Heart left ventricle (tissue), 16 donors: Measurements from ENCODE around the gene PI16. TPM values are rescaled to one million over a fixed set of nuclear protein-coding genes. Genes with fewer than 3 reads are reported as not detected.

ENCODE experiments used
- ATAC-seq, 4 donors: fragments of 200-7000 bp; cut with Tn5 transposase; one replicate each; pipeline ENCODE4 v1.9.1; 2020 to 2022; ENCODE audit warnings: moderate library complexity in 4 of 4, mild to moderate bottlenecking in 3 of 4, moderate number of reproducible peaks in 1 of 4
- DNase-seq, 5 donors: peaks; one replicate each; pipeline ENCODE4 v3.0.0-alpha.2; 2020
- H3K27ac ChIP-seq, 12 donors: fragments of 200-600 bp; sonication (generic) in 4 of 12; one replicate each; pipeline versions ENCODE4 v1.5.0 to v1.8.0; 2016 to 2022; ENCODE audit warnings: mild to moderate bottlenecking in 2 of 12
- H3K27me3 ChIP-seq, 9 donors: fragments of 200-600 bp; sonication (generic) in 2 of 9; one replicate each; pipeline versions ENCODE4 v1.5.1 to v1.8.0; 2016 to 2022; ENCODE audit warnings: mild to moderate bottlenecking in 3 of 9
- H3K36me3 ChIP-seq, 9 donors: fragments of 200-600 bp; sonication (generic) in 2 of 9; one replicate each; pipeline versions ENCODE4 v1.5.0 to v1.8.0; 2018 to 2022; ENCODE audit warnings: mild to moderate bottlenecking in 2 of 9
- H3K4me1 ChIP-seq, 12 donors: fragments of 200-600 bp; sonication (generic) in 4 of 12; one replicate each; pipeline versions ENCODE4 v1.5.0 to v1.8.0; 2016 to 2022; ENCODE audit warnings: mild to moderate bottlenecking in 3 of 12
- H3K4me3 ChIP-seq, 12 donors: fragments of 200-600 bp; sonication (generic) in 4 of 12; one replicate each; pipeline versions ENCODE4 v1.5.0 to v1.8.0; 2017 to 2022; ENCODE audit warnings: mild to moderate bottlenecking in 9 of 12, moderate library complexity in 4 of 12
- H3K9me3 ChIP-seq, 12 donors: fragments of 200-600 bp; sonication (generic) in 4 of 12; one replicate each; pipeline versions ENCODE4 v1.5.0 to v1.8.0; 2016 to 2022; ENCODE audit warnings: mild to moderate bottlenecking in 1 of 12
- POLR2A ChIP-seq, 2 donors: fragments of 450-650 bp; IDR thresholded peaks; one replicate each; pipeline ENCODE4 v1.6.1; 2017; ENCODE audit warnings: antibody characterized with exemption in 2 of 2, mild to moderate bottlenecking in 2 of 2, moderate library complexity in 2 of 2
- WGBS, 4 donors: extraction: QIAGEN DNeasy Blood & Tissue Kit in 2 of 4; methylation state at CpG; one replicate each; pipeline versions ENCODE4 v1.1.5 to v1.1.7; 2013 to 2018; 5-methylcytosine and 5-hydroxymethylcytosine counted together
- intact Hi-C, 10 donors: fragments of 100-400 bp; cut with DNase I; formaldehyde crosslinking; loops; one replicate each; pipeline versions ENCODE4 v1.11.1 to v1.14.2; 2022
- polyA plus RNA-seq, 2 donors: library from polyadenylated mRNA; stranded (reverse); fragments of 200-250 nt; gene quantifications; one replicate each; pipeline ENCODE4 v1.2.3, GENCODE V29; 2013
- total RNA-seq, 9 donors: library from RNA; depleted of rRNA in 2 of 9; stranded (reverse); fragments of >200 nt in 2 of 9; fragmentation: NEBNext Ultra II Directional in 3 of 9; extraction: Animal tissue kit (Norgen Biotek cat#: 25700) in 3 of 9; gene quantifications; one replicate each; pipeline versions ENCODE4 v1.1.0 to v1.2.4, GENCODE V29; 2016 to 2023
- TF ChIP-seq, protein P1 (sequence below), 12 donors: fragments of 200-600 bp; sonication (generic) in 4 of 12; IDR thresholded peaks; one replicate each; pipeline versions ENCODE4 v1.5.0 to v1.8.0; 2018 to 2022; ENCODE audit warnings: antibody characterized with exemption in 12 of 12, mild to moderate bottlenecking in 5 of 12
- donor health status: ischemic (EF 13 %, LVEDD 7.1; RV severe dilation, severe dysfunction).
- donor health status: healthy with polysubstance abuse.
- donor health status: DM: no; HTN: yes; CAD: no.
- donor health status: DM: no; HTN: no; CAD: no.
- donor health status: ischemic (EF 25% LVEDD 6.9; RV normal size, moderate dysfunction).
- donor health status: ischemic (EF 25% LVEDD 5.7; RV mildly dilated, moderate dysfunction).
- donor health status: healthy.
- donor health status: DM: yes; HTN: yes; CAD: no.
- donor health status: ischemic (EF 35%, LVEDD 5.7; RV mildly dilated, moderate dysfunction).
- donor health status: nonischemic (EF 11% LVEDD 7.7; RV severe dilation, severe dysfunction).
- donor health status: DM: yes; HTN: yes; CAD: no.
- donor health status: PGD.
- donor health status: ischemic (EF 29% LVEDD 5.4; RV normal size, mild dysfunction).
- donor health status: nonischemic (EF 23%, LVEDD 6.1; RV moderate dilation, normal function).

PI16 gene
- total and polyA plus RNA-seq, 11 donors: 5.7 to 36.2 (median 12.1) TPM

DNA sequence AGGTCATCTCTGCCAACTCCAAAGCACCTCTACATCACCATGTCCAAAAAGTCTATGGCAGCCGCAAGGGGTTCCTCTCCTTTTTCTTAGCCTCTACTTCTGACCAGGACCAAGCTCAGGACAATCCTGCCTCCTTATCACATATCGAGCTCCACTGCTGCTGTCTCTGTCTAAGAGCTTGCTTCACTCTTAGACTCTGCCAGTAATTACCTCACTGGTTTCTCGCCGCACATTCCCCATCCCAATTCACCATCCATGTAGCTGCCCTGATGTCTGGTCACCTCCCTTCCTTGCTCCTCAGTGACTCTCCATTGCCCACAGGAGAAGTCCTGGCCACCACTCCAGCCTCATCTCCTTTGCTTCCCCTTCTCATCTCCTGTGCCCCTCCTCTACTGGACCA, 24.1 kb upstream of the PI16 start:
- intact Hi-C loops: no loop called here
- peak overlapping the region in 2 of 12 donors; percentile 50 to 63 for H3K27ac ChIP-seq

DNA sequence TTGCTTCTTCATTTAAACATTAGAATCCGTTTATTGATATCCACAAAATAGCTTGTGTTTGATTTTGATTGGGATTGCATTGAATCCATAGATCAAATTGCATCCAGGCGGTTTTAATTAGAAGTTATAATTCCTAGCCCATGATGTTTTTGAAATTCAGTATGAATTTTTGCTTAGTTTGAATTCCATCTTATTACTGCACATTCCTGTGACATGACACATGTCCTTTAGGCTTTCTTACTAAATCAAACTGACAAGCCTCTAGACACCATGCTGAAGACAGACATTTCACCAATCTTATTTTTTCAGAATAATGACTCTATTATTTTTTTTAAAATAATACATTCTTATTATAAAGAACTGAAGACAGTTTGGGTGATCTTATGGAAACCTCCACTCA, 21.4 kb upstream of the PI16 start:
- WGBS, 4 donors: 89 to 95% (median 90%) methylated on average over 2 of the region's 2 CpGs

More for the DNA sequence above, 24.1 kb upstream of the PI16 start:
- DNase-seq (no peak), ATAC-seq (peak in 3 of 4 donors; percentile 27 to 56 (median 48))
- H3K4me3 ChIP-seq: no peak overlapping the region
- 86 to 91% (median 86%) methylated on average over 4 of the region's 4 CpGs for WGBS, 4 donors
- H3K27me3 ChIP-seq: no peaks in the 10 kb centered on the region
- TF ChIP-seq, protein P1, sequence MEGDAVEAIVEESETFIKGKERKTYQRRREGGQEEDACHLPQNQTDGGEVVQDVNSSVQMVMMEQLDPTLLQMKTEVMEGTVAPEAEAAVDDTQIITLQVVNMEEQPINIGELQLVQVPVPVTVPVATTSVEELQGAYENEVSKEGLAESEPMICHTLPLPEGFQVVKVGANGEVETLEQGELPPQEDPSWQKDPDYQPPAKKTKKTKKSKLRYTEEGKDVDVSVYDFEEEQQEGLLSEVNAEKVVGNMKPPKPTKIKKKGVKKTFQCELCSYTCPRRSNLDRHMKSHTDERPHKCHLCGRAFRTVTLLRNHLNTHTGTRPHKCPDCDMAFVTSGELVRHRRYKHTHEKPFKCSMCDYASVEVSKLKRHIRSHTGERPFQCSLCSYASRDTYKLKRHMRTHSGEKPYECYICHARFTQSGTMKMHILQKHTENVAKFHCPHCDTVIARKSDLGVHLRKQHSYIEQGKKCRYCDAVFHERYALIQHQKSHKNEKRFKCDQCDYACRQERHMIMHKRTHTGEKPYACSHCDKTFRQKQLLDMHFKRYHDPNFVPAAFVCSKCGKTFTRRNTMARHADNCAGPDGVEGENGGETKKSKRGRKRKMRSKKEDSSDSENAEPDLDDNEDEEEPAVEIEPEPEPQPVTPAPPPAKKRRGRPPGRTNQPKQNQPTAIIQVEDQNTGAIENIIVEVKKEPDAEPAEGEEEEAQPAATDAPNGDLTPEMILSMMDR (IDR thresholded peaks at IDR 0.05): no peak
- no peak for TF ChIP-seq POLR2A (IDR thresholded peaks at IDR 0.05)
- H3K9me3 ChIP-seq: no peaks in the 10 kb centered on the region
- H3K36me3 ChIP-seq: peaks cover 0 to 7% (median 4%) of the 10 kb centered on the region in 9 donors
- H3K4me1 ChIP-seq: peaks cover 0 to 43% (median 16%) of the 10 kb centered on the region in 12 donors

DNA sequence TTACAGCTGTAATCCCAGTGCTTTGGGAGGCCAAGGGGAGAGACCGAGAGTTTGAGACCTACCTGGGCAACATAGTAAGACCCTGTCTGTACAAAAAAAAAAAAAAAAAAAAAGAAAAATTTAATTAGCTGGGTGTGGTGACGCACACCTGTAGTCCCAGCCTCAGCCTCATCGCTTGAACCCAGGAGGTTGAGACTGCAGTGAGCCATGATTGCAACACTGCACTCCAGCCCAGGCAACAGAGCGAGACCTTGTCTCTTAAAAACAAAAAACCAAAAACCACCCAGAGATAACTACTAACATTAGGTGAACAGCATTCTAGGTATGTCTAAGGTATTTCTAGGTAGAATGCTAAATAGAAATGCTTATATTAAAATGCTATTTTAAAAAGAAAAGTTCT, 21.0 kb upstream of the PI16 start:
- no peak for TF ChIP-seq POLR2A (IDR thresholded peaks at IDR 0.05)
- TF ChIP-seq, protein P1 (IDR thresholded peaks at IDR 0.05): no peak
- Histone ChIP-seq H3K27me3 (no peaks in the 10 kb centered on the region), H3K4me1 (peaks cover 0 to 23% (median 1%) of the 10 kb centered on the region in 12 donors), H3K4me3 (no peak overlapping the region), H3K27ac (no peak overlapping the region), H3K9me3 (no peaks in the 10 kb centered on the region), H3K36me3 (no peaks in the 10 kb centered on the region)
- 85 to 99% (median 96%) methylated on average over 4 of the region's 4 CpGs for WGBS, 4 donors
- intact Hi-C loops: no loop called here
- no peak for DNase-seq
- ATAC-seq: no peak

More for the DNA sequence above, 21.4 kb upstream of the PI16 start:
- Histone ChIP-seq H3K4me3 (no peak overlapping the region), H3K36me3 (no peaks in the 10 kb centered on the region), H3K27me3 (no peaks in the 10 kb centered on the region), H3K4me1 (peaks cover 0 to 27% (median 4%) of the 10 kb centered on the region in 12 donors), H3K27ac (no peak overlapping the region), H3K9me3 (no peaks in the 10 kb centered on the region)
- TF ChIP-seq, protein P1 (IDR thresholded peaks at IDR 0.05): no peak
- ATAC-seq: no peak
- intact Hi-C loops: no loop called here
- DNase-seq: no peak

DNA sequence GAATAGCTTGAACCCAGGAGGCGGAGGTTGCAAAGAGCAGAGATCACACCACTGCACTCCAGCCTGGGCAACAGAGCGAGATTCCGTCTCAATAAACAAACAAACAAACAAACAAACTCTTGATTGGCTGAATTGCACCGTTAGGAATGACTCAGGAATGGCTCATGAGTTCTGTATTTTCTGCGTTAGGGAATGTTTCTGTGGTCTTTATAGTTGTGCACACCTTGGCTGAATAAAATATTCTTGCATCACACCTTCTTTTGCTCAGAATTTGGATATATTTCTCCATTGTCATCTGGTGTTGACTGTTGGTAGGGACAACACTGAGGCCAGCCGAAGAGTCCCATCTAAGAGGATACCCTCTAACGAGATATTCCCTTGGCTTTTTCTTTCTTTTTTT, 19.6 kb upstream of the PI16 start:
- ATAC-seq (no peak), DNase-seq (no peak)
- peaks cover 0 to 9% (median 0%) of the 10 kb centered on the region in 12 donors for H3K4me1 ChIP-seq
- intact Hi-C loops: no loop called here
- H3K9me3 ChIP-seq: no peaks in the 10 kb centered on the region
- no peaks in the 10 kb centered on the region for H3K27me3 ChIP-seq
- no peak overlapping the region for H3K4me3 ChIP-seq
- WGBS, 4 donors: 91 to 96% (median 94%) methylated on average over 7 of the region's 7 CpGs
- TF ChIP-seq, protein P1 (IDR thresholded peaks at IDR 0.05): no peak
- TF ChIP-seq POLR2A (IDR thresholded peaks at IDR 0.05): no peak
- no peak overlapping the region for H3K27ac ChIP-seq
- H3K36me3 ChIP-seq: no peaks in the 10 kb centered on the region
